Epithelial cell of proximal tubule (primary cell): ENCODE data around the gene TSACC. TPM values are rescaled to one million over a fixed set of nuclear protein-coding genes. Genes with fewer than 3 reads are reported as not detected.

ENCODE experiments used
- DNase-seq: peaks from one replicate; pipeline ENCODE4 v3.0.0-alpha.2; 2011; ENCODE audit warnings: low read depth
- H3K4me3 ChIP-seq: 2 replicates; pipeline ENCODE4 v1.5.1; 2011; ENCODE audit warnings: low read depth, mild to moderate bottlenecking, low read length
- CTCF ChIP-seq: conservative IDR thresholded peaks from 2 replicates; pipeline ENCODE4 v1.5.1; 2012; ENCODE audit warnings: low read depth, mild to moderate bottlenecking, low read length
- total RNA-seq: library from RNA; depleted of rRNA; stranded (reverse); fragments of >200 nt; gene quantifications from 2 replicates; pipeline ENCODE4 v1.2.3, GENCODE V29; 2015

TSACC gene
- total RNA-seq, 1 donor from 2014 or later, result 0.69 TPM

- TF ChIP-seq CTCF, result peak; percentile 12
- no peak for DNase-seq
- H3K4me3 ChIP-seq, result no peak overlapping the region
Measured at GRCh38 chr1:156376146-156376545, 37.8 kb downstream of the TSACC start.

DNA sequence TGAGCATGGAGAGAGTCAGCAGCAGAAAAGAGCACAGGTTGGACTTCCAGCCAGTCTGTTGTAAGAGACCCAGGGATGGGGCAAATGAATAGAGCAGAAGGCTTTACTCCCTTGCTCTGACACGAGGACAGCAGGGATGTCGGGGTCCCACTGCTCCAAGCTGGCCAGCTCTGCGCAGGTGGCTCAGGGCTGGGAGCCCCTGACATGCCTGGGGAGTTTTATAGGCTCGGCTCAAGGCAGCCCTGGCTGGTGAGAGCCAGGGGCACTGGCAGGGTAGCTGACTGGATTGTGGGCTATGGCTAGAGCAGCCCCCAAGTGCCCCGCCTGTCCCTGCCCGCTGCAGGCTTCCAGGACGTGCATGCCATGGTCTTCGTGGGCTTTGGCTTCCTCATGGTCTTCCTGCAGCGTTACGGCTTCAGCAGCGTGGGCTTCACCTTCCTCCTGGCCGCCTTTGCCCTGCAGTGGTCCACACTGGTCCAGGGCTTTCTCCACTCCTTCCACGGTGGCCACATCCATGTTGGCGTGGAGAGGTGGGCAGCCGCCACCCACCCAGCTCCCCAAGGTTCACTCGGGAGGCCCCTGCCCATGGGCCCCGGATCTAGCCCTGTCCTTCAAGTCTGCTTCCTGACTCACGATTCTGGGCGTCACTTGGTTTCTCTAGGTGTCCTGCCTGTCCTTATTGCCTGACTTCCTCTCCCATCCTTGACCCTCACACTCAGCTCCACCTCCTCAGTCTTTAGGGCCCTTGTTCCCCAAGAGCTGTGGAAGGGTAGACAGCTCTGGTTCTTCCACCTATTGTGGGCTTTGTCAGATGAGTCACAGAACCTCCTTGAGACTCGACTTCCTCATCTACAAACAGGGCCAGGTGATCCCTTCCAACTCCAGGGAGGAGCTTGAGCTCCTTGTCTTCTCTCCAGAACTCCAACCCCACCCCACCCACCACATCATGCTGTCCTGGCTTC is 38.9 kb downstream of the TSACC start:
- TF ChIP-seq CTCF, result no peak
- no peak overlapping the region for H3K4me3 ChIP-seq

GRCh38 chr1:156378557-156378956 is 40.2 kb downstream of the TSACC start:
- H3K4me3 ChIP-seq, result no peak overlapping the region

More for the DNA sequence above, 38.9 kb downstream of the TSACC start:
- no peak for DNase-seq

DNA sequence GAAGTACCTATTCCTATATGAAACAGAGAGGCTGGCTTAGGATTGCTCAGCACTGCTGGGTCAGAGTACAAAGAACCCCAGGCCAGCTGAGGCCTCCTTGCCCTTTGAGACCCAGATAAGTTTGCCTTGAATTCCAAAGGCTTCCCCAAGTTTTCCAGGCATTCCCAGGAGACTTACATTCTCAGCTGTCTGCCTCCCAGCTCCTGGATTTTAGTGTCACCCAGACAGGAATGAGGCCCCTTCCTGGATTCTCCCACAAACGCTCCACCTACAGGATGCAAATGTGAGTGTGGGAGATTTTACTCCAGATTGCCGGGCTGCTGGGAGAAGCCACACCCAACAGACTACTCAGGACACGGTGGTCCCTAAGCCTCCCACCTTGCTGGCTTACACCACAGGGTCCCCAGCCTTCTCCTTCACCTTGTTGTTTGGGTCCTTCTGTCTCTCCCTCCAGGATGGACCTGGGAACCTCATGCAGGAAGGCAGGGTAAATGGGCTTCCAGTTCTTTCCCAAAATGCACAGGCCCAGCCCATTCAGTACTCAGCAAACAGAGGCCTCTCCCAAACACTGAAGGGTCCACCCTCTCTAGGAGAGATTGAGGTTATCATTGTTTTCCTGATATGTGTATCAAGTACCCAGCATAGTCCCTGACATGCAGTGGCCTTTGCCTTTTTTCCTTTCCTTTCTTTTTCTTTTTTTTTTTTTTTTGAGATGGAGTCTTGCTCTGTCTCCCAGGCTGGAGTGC is 41.3 kb downstream of the TSACC start:
- TF ChIP-seq CTCF, result no peak
- no peak overlapping the region for H3K4me3 ChIP-seq
- no peak for DNase-seq

More at GRCh38 chr1:156378557-156378956, 40.2 kb downstream of the TSACC start:
- no peak for TF ChIP-seq CTCF
- DNase-seq, result no peak

- no peak for DNase-seq
- no peak overlapping the region for H3K4me3 ChIP-seq
- no peak for TF ChIP-seq CTCF
Measured at GRCh38 chr1:156382561-156382960, 44.2 kb downstream of the TSACC start.

DNA sequence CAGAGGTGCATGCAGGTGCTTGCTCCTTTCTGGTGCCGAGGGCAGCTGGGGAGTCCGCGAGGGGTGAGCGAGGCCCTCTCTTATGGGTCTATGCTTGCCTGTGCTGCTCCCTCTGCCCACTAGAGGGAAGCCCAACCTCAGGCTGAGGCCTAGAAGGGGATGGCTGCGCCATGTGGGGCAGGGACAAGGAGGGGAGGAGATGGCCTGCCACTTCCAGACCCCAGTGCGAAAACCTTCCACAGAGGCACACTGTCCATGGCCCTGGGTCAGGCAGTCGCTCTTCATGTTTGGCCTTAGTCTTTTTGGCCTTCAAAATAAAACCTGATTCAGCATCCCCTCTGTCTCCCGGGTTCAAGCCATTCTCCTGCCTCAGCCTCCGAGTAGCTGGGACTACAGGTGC is 44.7 kb downstream of the TSACC start:
- no peak for DNase-seq
- TF ChIP-seq CTCF, result peak; percentile 82
- no peak overlapping the region for H3K4me3 ChIP-seq
